ENCODE measurements around the gene IDH3A. TPM values are rescaled to one million over a fixed set of nuclear protein-coding genes. Genes with fewer than 3 reads are reported as not detected.

Gene IDH3A
- total RNA-seq, 1 donor from 2014 or later: 41.6 TPM

Other genes starting within 250 kb of the IDH3A start
- gene TBC1D2B, start 71.7 kb upstream of the IDH3A start, total RNA-seq: 12.3 TPM
- gene SH2D7, start 56.8 kb upstream of the IDH3A start, total RNA-seq: not detected
- gene CIB2, start 17.9 kb upstream of the IDH3A start, total RNA-seq: 18.4 TPM
- 5.0 TPM for gene ACSBG1, start 85.2 kb downstream of the IDH3A start, total RNA-seq
- gene DNAJA4, start 115.2 kb downstream of the IDH3A start, total RNA-seq: 30.4 TPM
- gene SKIC8, start 150.2 kb downstream of the IDH3A start, total RNA-seq: 55.4 TPM
- 10.5 TPM for gene CRABP1, start 191.0 kb downstream of the IDH3A start, total RNA-seq